Fibroblast of lung (primary cell): ENCODE results near the gene TBXA2R.

ENCODE experiments used
- EZH2 ChIP-seq: IDR thresholded peaks from 2 replicates; pipeline ENCODE4 v1.5.1; 2012; ENCODE audit warnings: low read length, control low read depth, mild to moderate bottlenecking; ENCODE audit errors: missing control alignments
- TF ChIP-seq, protein P1 (sequence below), 2 donors: IDR thresholded peaks in 1 of 2; conservative IDR thresholded peaks in 1 of 2; 1 replicate in 1 of 2; 2 replicates in 1 of 2; pipeline ENCODE4 v1.5.1; 2011 to 2012; ENCODE audit warnings: low read length in 2 of 2, control low read depth in 1 of 2, inconsistent platforms in 1 of 2, low read depth in 1 of 2, mild to moderate bottlenecking in 1 of 2

GRCh38 chr19:3652422-3652821 lies 45.7 kb upstream of the TBXA2R start:
- TF ChIP-seq EZH2: no peak
- TF ChIP-seq, protein P1, sequence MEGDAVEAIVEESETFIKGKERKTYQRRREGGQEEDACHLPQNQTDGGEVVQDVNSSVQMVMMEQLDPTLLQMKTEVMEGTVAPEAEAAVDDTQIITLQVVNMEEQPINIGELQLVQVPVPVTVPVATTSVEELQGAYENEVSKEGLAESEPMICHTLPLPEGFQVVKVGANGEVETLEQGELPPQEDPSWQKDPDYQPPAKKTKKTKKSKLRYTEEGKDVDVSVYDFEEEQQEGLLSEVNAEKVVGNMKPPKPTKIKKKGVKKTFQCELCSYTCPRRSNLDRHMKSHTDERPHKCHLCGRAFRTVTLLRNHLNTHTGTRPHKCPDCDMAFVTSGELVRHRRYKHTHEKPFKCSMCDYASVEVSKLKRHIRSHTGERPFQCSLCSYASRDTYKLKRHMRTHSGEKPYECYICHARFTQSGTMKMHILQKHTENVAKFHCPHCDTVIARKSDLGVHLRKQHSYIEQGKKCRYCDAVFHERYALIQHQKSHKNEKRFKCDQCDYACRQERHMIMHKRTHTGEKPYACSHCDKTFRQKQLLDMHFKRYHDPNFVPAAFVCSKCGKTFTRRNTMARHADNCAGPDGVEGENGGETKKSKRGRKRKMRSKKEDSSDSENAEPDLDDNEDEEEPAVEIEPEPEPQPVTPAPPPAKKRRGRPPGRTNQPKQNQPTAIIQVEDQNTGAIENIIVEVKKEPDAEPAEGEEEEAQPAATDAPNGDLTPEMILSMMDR (conservative IDR thresholded peaks at IDR 0.05 in 1 of 2, IDR thresholded peaks at IDR 0.05 in 1 of 2; ENCODE audit: low read depth in 1 of 2, low read length in 2 of 2): no peak
